Measurements from ENCODE around the gene TSPAN2. TPM values are rescaled to one million over a fixed set of nuclear protein-coding genes. Genes with fewer than 3 reads are reported as not detected.

TSPAN2 gene
- polyA plus RNA-seq, 1 donor from 2014 or later, result 34.4 TPM

- no peak for TF ChIP-seq REST (IDR thresholded peaks at IDR 0.05; ENCODE audit: borderline replicate concordance)
- TF ChIP-seq TAF1 (IDR thresholded peaks at IDR 0.05; ENCODE audit: low read depth), result no peak
- no peak for TF ChIP-seq EP300 (conservative IDR thresholded peaks at IDR 0.05; ENCODE audit: poor library complexity, severe bottlenecking)
- no peak for TF ChIP-seq RAD21 (conservative IDR thresholded peaks at IDR 0.05)
- TF ChIP-seq SMC3 (conservative IDR thresholded peaks at IDR 0.05; ENCODE audit: poor library complexity), result no peak
- no peak for TF ChIP-seq CTCF (IDR thresholded peaks at IDR 0.05; ENCODE audit: poor library complexity, severe bottlenecking)
- no peak for TF ChIP-seq MXI1 (conservative IDR thresholded peaks at IDR 0.05; ENCODE audit: poor library complexity, severe bottlenecking)
- TF ChIP-seq EZH2 (IDR thresholded peaks at IDR 0.05; ENCODE audit: borderline replicate concordance, insufficient read depth, low read length, poor library complexity, severe bottlenecking), result no peak
- no peak for TF ChIP-seq POLR2AphosphoS5 (IDR thresholded peaks at IDR 0.05)
- H3K9ac ChIP-seq (ENCODE audit: low read length), result no peak overlapping the region
- no peaks in the 10 kb centered on the region for H3F3A ChIP-seq (ENCODE audit: insufficient read depth, low read length, poor library complexity, severe bottlenecking)
- no peaks in the 10 kb centered on the region for H3K36me3 ChIP-seq (ENCODE audit: insufficient read depth, low read length)
- no peaks in the 10 kb centered on the region for H3K9me2 ChIP-seq (ENCODE audit: insufficient read depth, low read length)
- no peak overlapping the region for H3K4me2 ChIP-seq (ENCODE audit: low read length)
- no peak overlapping the region for H3K4me3 ChIP-seq (ENCODE audit: low read length)
- H3K27ac ChIP-seq (ENCODE audit: low read length), result no peak overlapping the region
- no peaks in the 10 kb centered on the region for H4K20me1 ChIP-seq (ENCODE audit: insufficient read depth)
- H3K9me3 ChIP-seq (ENCODE audit: low read length), result no peaks in the 10 kb centered on the region
- no peaks in the 10 kb centered on the region for H3K27me3 ChIP-seq (ENCODE audit: insufficient read depth, low read depth, low read length)
- no peaks in the 10 kb centered on the region for H3K79me2 ChIP-seq (replicated peaks; ENCODE audit: insufficient read depth, low read length)
- H2AFZ ChIP-seq (ENCODE audit: low read depth, low read length), result no peak overlapping the region
Measured at GRCh38 chr1:115013792-115014191, 75.5 kb downstream of the TSPAN2 start.

- H3K9me2 ChIP-seq (ENCODE audit: insufficient read depth, low read length), result no peaks in the 10 kb centered on the region
- no peaks in the 10 kb centered on the region for H3F3A ChIP-seq (ENCODE audit: insufficient read depth, low read length, poor library complexity, severe bottlenecking)
- H3K9me3 ChIP-seq (ENCODE audit: low read length), result no peaks in the 10 kb centered on the region
- H2AFZ ChIP-seq (ENCODE audit: low read depth, low read length), result no peak overlapping the region
- H3K79me2 ChIP-seq (replicated peaks; ENCODE audit: insufficient read depth, low read length), result no peaks in the 10 kb centered on the region
- no peak overlapping the region for H3K27ac ChIP-seq (ENCODE audit: low read length)
- no peaks in the 10 kb centered on the region for H3K27me3 ChIP-seq (ENCODE audit: insufficient read depth, low read depth, low read length)
- no peaks in the 10 kb centered on the region for H4K20me1 ChIP-seq (ENCODE audit: insufficient read depth)
- no peak overlapping the region for H3K4me3 ChIP-seq (ENCODE audit: low read length)
- H3K36me3 ChIP-seq (ENCODE audit: insufficient read depth, low read length), result no peaks in the 10 kb centered on the region
- no peak overlapping the region for H3K4me2 ChIP-seq (ENCODE audit: low read length)
- TF ChIP-seq EZH2 (IDR thresholded peaks at IDR 0.05; ENCODE audit: borderline replicate concordance, insufficient read depth, low read length, poor library complexity, severe bottlenecking) (no peak), MXI1 (conservative IDR thresholded peaks at IDR 0.05; ENCODE audit: poor library complexity, severe bottlenecking) (no peak), TAF1 (IDR thresholded peaks at IDR 0.05; ENCODE audit: low read depth) (no peak), POLR2AphosphoS5 (IDR thresholded peaks at IDR 0.05) (no peak), CTCF (IDR thresholded peaks at IDR 0.05; ENCODE audit: poor library complexity, severe bottlenecking) (no peak), RAD21 (conservative IDR thresholded peaks at IDR 0.05) (no peak), REST (IDR thresholded peaks at IDR 0.05; ENCODE audit: borderline replicate concordance) (no peak), SMC3 (conservative IDR thresholded peaks at IDR 0.05; ENCODE audit: poor library complexity) (no peak)
- no peak overlapping the region for H3K9ac ChIP-seq (ENCODE audit: low read length)
Measured at GRCh38 chr1:115012434-115012833, 76.9 kb downstream of the TSPAN2 start.

Data from neural cell (in vitro differentiated cells).